Panc1 (cell line): Measurements from ENCODE around the gene PMFBP1.
"Not testable (repeated sequence)": the region's sequence is repeated elsewhere in the genome, so short reads cannot be mapped to it uniquely, and the experiment has no call there.

Experiments used
- CTCF ChIP-seq: fragments of 450-650 bp; IDR thresholded peaks from 2 replicates; pipeline ENCODE4 v1.5.1; 2017; ENCODE audit warnings: mild to moderate bottlenecking
- POLR2AphosphoS5 ChIP-seq: IDR thresholded peaks from 2 replicates; pipeline ENCODE4 v1.6.1; 2012; ENCODE audit warnings: mild to moderate bottlenecking, low read depth, low read length, moderate library complexity
- REST ChIP-seq, 2 experiments: IDR thresholded peaks; 2 replicates each; pipeline ENCODE4 v1.6.1; 2011 to 2012; ENCODE audit warnings: low read depth in 2 of 2, control low read depth in 1 of 2, low read length in 1 of 2, mild to moderate bottlenecking in 1 of 2, moderate library complexity in 1 of 2; ENCODE audit not compliant: insufficient read depth in 1 of 2
- SIN3A ChIP-seq: IDR thresholded peaks from 2 replicates; pipeline ENCODE4 v1.6.1; 2012; ENCODE audit warnings: low read depth, mild to moderate bottlenecking, low read length, moderate library complexity, borderline replicate concordance; ENCODE audit not compliant: insufficient read depth
- TCF7L2 ChIP-seq: IDR thresholded peaks from 2 replicates; pipeline ENCODE4 v1.6.1; 2011; ENCODE audit warnings: mild to moderate bottlenecking, low read depth, low read length, inconsistent platforms

GRCh38 chr16:72075067-72075466, 96.9 kb downstream of the PMFBP1 start:
- TF ChIP-seq CTCF; REST (IDR thresholded peaks at IDR 0.05; ENCODE audit: insufficient read depth in 1 of 2, low read depth in 2 of 2, low read length in 1 of 2); POLR2AphosphoS5; TCF7L2; SIN3A: not testable (repeated sequence)
